ENCODE results near the gene PTPN14.

PTPN14 gene

GRCh38 chr1:214452152-214452784 is 99.1 kb downstream of the PTPN14 start:
- Histone ChIP-seq H3K9ac (ENCODE audit: low read length in 2 of 2) (no peak overlapping the region), H3K9me3 (ENCODE audit: control insufficient read depth in 2 of 2, low read length in 2 of 2) (no peaks in the 10 kb centered on the region), H3K36me3 (ENCODE audit: control insufficient read depth in 2 of 2, insufficient read depth in 2 of 2, low read length in 2 of 2) (no peaks in the 10 kb centered on the region), H3K27ac (ENCODE audit: low read length) (no peak overlapping the region), H3K27me3 (ENCODE audit: control insufficient read depth in 1 of 2, insufficient read depth in 2 of 2, low read length in 2 of 2) (no peaks in the 10 kb centered on the region), H3K4me1 (ENCODE audit: control insufficient read depth, insufficient read depth, low read length) (peaks cover 6% of the 10 kb centered on the region), H3K4me3 (ENCODE audit: low read length in 2 of 2) (no peak overlapping the region)

DNA sequence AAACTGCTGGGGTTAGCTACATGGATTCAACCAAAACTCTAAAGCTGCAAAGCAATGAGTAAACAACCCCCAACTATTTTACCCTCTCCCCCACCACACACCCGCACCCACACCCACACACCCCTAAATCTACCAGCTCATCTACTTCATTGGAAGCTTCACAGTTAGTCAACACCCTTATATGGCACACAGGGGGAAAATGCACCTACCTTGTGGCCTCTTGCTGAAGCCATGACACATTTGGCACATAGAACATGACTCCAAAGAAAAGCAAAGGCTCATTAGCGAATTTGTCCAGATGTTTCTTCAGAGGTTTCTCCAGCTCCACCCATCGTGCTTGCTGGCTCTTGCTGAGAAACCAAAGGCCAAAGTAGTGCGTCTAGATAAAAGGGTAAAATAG is 99.8 kb downstream of the PTPN14 start:
- H3K36me3 ChIP-seq (ENCODE audit: control insufficient read depth in 2 of 2, insufficient read depth in 2 of 2, low read length in 2 of 2): no peaks in the 10 kb centered on the region
- H3K27me3 ChIP-seq (ENCODE audit: control insufficient read depth in 1 of 2, insufficient read depth in 2 of 2, low read length in 2 of 2): no peaks in the 10 kb centered on the region
- no peak overlapping the region for H3K9ac ChIP-seq (ENCODE audit: low read length in 2 of 2)
- H3K27ac ChIP-seq (ENCODE audit: low read length): no peak overlapping the region
- peaks cover 11% of the 10 kb centered on the region for H3K4me1 ChIP-seq (ENCODE audit: control insufficient read depth, insufficient read depth, low read length)
- no peaks in the 10 kb centered on the region for H3K9me3 ChIP-seq (ENCODE audit: control insufficient read depth in 2 of 2, low read length in 2 of 2)
- no peak overlapping the region for H3K4me3 ChIP-seq (ENCODE audit: low read length in 2 of 2)

DNA sequence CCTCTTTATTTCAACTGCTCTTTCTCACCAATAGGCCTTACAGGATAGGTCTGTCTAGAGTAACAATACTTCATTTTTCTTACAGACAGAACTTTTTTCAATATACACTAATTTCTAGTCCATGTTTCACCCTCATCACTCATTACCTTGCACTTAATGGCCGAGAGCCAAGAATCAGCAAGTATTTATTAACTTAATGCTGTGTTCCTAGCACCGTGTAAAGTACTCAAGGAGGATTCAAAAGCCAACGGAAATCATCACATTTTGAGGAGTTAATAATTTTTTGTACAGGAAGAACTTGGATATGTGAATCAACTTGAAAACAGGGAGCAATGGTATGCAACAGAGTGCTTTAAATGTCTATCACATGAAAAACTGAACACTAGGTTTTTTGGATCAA is 102.0 kb downstream of the PTPN14 start:
- Histone ChIP-seq H3K4me3 (ENCODE audit: low read length in 2 of 2) (no peak overlapping the region), H3K27ac (ENCODE audit: low read length) (no peak overlapping the region), H3K36me3 (ENCODE audit: control insufficient read depth in 2 of 2, insufficient read depth in 2 of 2, low read length in 2 of 2) (no peaks in the 10 kb centered on the region), H3K9me3 (ENCODE audit: control insufficient read depth in 2 of 2, low read length in 2 of 2) (no peaks in the 10 kb centered on the region), H3K9ac (ENCODE audit: low read length in 2 of 2) (no peak overlapping the region), H3K27me3 (ENCODE audit: control insufficient read depth in 1 of 2, insufficient read depth in 2 of 2, low read length in 2 of 2) (no peaks in the 10 kb centered on the region), H3K4me1 (ENCODE audit: control insufficient read depth, insufficient read depth, low read length) (peaks cover 13% of the 10 kb centered on the region)

DNA sequence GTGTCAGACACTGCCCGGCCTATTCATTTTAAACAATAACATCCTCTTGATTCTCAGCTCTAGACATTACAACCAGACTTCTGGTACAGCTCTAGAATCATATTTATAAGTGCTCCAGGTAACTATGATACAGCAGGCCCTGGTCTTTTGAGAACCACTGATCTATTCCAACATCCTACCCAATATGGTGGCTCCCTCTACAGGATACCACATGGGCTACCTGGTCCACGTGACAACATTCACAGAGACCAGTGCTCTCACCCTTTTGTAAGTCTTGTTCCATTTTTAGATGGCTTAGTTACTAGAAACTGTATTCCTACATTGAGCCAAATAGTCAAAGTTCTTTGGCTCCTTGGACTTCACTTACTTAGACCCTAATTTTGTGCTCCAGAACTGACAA is 102.9 kb downstream of the PTPN14 start:
- no peak overlapping the region for H3K9ac ChIP-seq (ENCODE audit: low read length in 2 of 2)
- no peak overlapping the region for H3K4me3 ChIP-seq (ENCODE audit: low read length in 2 of 2)
- H3K9me3 ChIP-seq (ENCODE audit: control insufficient read depth in 2 of 2, low read length in 2 of 2): no peaks in the 10 kb centered on the region
- H3K36me3 ChIP-seq (ENCODE audit: control insufficient read depth in 2 of 2, insufficient read depth in 2 of 2, low read length in 2 of 2): no peaks in the 10 kb centered on the region
- H3K27me3 ChIP-seq (ENCODE audit: control insufficient read depth in 1 of 2, insufficient read depth in 2 of 2, low read length in 2 of 2): no peaks in the 10 kb centered on the region
- no peak overlapping the region for H3K27ac ChIP-seq (ENCODE audit: low read length)
- H3K4me1 ChIP-seq (ENCODE audit: control insufficient read depth, insufficient read depth, low read length): peaks cover 13% of the 10 kb centered on the region

DNA sequence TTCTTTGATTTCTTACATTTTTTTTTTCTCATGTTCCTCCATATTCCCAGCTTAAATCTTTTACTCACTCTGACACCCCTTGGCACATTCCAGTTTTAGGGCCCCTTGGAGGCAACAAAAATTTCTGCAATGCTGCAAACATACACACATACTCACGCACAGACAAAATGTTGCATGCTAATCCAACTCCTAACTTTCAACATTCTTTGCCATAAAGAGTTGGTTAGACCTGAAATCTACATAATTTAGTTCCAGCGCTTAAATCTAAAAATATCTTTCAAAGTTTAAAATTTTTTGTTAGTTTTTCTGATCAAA is 103.9 kb downstream of the PTPN14 start:
- Histone ChIP-seq H3K36me3 (ENCODE audit: control insufficient read depth in 2 of 2, insufficient read depth in 2 of 2, low read length in 2 of 2) (no peaks in the 10 kb centered on the region), H3K4me1 (ENCODE audit: control insufficient read depth, insufficient read depth, low read length) (peaks cover 13% of the 10 kb centered on the region), H3K4me3 (ENCODE audit: low read length in 2 of 2) (no peak overlapping the region), H3K9ac (ENCODE audit: low read length in 2 of 2) (no peak overlapping the region), H3K27ac (ENCODE audit: low read length) (no peak overlapping the region), H3K9me3 (ENCODE audit: control insufficient read depth in 2 of 2, low read length in 2 of 2) (no peaks in the 10 kb centered on the region), H3K27me3 (ENCODE audit: control insufficient read depth in 1 of 2, insufficient read depth in 2 of 2, low read length in 2 of 2) (no peaks in the 10 kb centered on the region)

DNA sequence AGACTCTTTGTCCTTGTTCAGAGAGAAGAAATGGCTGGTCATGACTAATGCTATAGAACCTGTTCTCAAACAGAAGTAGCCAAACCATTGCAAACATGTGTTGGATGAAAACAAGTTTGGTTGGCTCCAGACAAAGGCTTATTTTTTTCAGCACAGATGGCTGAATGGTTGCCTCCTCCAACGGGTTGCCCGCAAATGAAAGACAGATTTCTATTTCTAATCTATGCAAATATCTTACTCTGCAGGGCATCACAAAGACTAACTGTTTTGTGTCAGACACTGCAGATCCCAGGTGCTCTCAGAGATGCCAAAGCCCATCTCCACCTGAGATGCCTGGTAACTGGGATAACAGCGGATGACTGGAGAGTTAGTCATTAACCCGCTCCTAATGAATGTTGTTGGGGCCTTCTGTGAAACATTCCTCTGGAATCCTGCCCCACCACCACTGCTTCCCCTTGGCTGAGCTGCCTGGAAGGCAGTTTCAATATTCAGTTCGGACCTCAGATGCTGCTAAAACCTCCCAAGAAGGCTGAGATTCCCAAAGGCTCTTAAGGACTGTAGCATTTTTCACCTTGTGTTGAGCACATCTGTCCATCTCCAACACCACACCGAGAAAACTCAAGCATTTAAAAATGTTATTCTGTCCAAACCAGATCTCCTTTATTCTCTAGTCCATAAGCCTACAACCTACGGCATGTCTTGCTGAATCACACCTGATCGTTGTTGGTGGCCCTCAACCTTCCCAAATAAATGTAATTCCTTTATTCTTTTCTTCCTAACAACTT is 104.4 kb downstream of the PTPN14 start:
- peaks cover 13% of the 10 kb centered on the region for H3K4me1 ChIP-seq (ENCODE audit: control insufficient read depth, insufficient read depth, low read length)
- no peaks in the 10 kb centered on the region for H3K27me3 ChIP-seq (ENCODE audit: control insufficient read depth in 1 of 2, insufficient read depth in 2 of 2, low read length in 2 of 2)
- H3K9ac ChIP-seq (ENCODE audit: low read length in 2 of 2): no peak overlapping the region
- peak overlapping the region in 1 of 2 donors; percentile 3 for H3K4me3 ChIP-seq (ENCODE audit: low read length in 2 of 2)
- H3K9me3 ChIP-seq (ENCODE audit: control insufficient read depth in 2 of 2, low read length in 2 of 2): no peaks in the 10 kb centered on the region
- H3K36me3 ChIP-seq (ENCODE audit: control insufficient read depth in 2 of 2, insufficient read depth in 2 of 2, low read length in 2 of 2): no peaks in the 10 kb centered on the region
- peak overlapping the region; percentile 13 for H3K27ac ChIP-seq (ENCODE audit: low read length)

GRCh38 chr1:214445831-214446614 is 105.4 kb downstream of the PTPN14 start:
- Histone ChIP-seq H3K4me3 (ENCODE audit: low read length in 2 of 2) (no peak overlapping the region), H3K9me3 (ENCODE audit: control insufficient read depth in 2 of 2, low read length in 2 of 2) (no peaks in the 10 kb centered on the region), H3K9ac (ENCODE audit: low read length in 2 of 2) (no peak overlapping the region), H3K27ac (ENCODE audit: low read length) (no peak overlapping the region), H3K4me1 (ENCODE audit: control insufficient read depth, insufficient read depth, low read length) (peaks cover 13% of the 10 kb centered on the region), H3K36me3 (ENCODE audit: control insufficient read depth in 2 of 2, insufficient read depth in 2 of 2, low read length in 2 of 2) (no peaks in the 10 kb centered on the region), H3K27me3 (ENCODE audit: control insufficient read depth in 1 of 2, insufficient read depth in 2 of 2, low read length in 2 of 2) (no peaks in the 10 kb centered on the region)

GRCh38 chr1:214445199-214445598 is 106.2 kb downstream of the PTPN14 start:
- H3K4me1 ChIP-seq (ENCODE audit: control insufficient read depth, insufficient read depth, low read length): peaks cover 13% of the 10 kb centered on the region
- H3K27ac ChIP-seq (ENCODE audit: low read length): no peak overlapping the region
- H3K27me3 ChIP-seq (ENCODE audit: control insufficient read depth in 1 of 2, insufficient read depth in 2 of 2, low read length in 2 of 2): no peaks in the 10 kb centered on the region
- H3K4me3 ChIP-seq (ENCODE audit: low read length in 2 of 2): no peak overlapping the region
- no peaks in the 10 kb centered on the region for H3K9me3 ChIP-seq (ENCODE audit: control insufficient read depth in 2 of 2, low read length in 2 of 2)
- H3K9ac ChIP-seq (ENCODE audit: low read length in 2 of 2): no peak overlapping the region
- no peaks in the 10 kb centered on the region for H3K36me3 ChIP-seq (ENCODE audit: control insufficient read depth in 2 of 2, insufficient read depth in 2 of 2, low read length in 2 of 2)

- no peaks in the 10 kb centered on the region for H3K27me3 ChIP-seq (ENCODE audit: control insufficient read depth in 1 of 2, insufficient read depth in 2 of 2, low read length in 2 of 2)
- no peaks in the 10 kb centered on the region for H3K9me3 ChIP-seq (ENCODE audit: control insufficient read depth in 2 of 2, low read length in 2 of 2)
- H3K36me3 ChIP-seq (ENCODE audit: control insufficient read depth in 2 of 2, insufficient read depth in 2 of 2, low read length in 2 of 2): no peaks in the 10 kb centered on the region
- H3K4me1 ChIP-seq (ENCODE audit: control insufficient read depth, insufficient read depth, low read length): peaks cover 13% of the 10 kb centered on the region
- H3K27ac ChIP-seq (ENCODE audit: low read length): no peak overlapping the region
- H3K9ac ChIP-seq (ENCODE audit: low read length in 2 of 2): no peak overlapping the region
- no peak overlapping the region for H3K4me3 ChIP-seq (ENCODE audit: low read length in 2 of 2)
These were observed 107.0 kb downstream of the PTPN14 start for GRCh38 chr1:214444182-214444939.

- H3K9me3 ChIP-seq (ENCODE audit: control insufficient read depth in 2 of 2, low read length in 2 of 2): no peaks in the 10 kb centered on the region
- no peak overlapping the region for H3K9ac ChIP-seq (ENCODE audit: low read length in 2 of 2)
- peaks cover 8% of the 10 kb centered on the region for H3K4me1 ChIP-seq (ENCODE audit: control insufficient read depth, insufficient read depth, low read length)
- no peaks in the 10 kb centered on the region for H3K27me3 ChIP-seq (ENCODE audit: control insufficient read depth in 1 of 2, insufficient read depth in 2 of 2, low read length in 2 of 2)
- H3K4me3 ChIP-seq (ENCODE audit: low read length in 2 of 2): no peak overlapping the region
- no peak overlapping the region for H3K27ac ChIP-seq (ENCODE audit: low read length)
- peaks cover 0 to under 1% of the 10 kb centered on the region in 2 donors for H3K36me3 ChIP-seq (ENCODE audit: control insufficient read depth in 2 of 2, insufficient read depth in 2 of 2, low read length in 2 of 2)
These were observed 110.3 kb downstream of the PTPN14 start for GRCh38 chr1:214441119-214441518.
